CD14-positive monocyte (primary cell): ENCODE measurements around the gene ZFP1. TPM values are rescaled to one million over a fixed set of nuclear protein-coding genes. Genes with fewer than 3 reads are reported as not detected.

Experiments used
- DNase-seq, 3 donors: peaks; one replicate each; pipeline ENCODE4 v3.0.0-alpha.2; 2011 to 2022
- H2AFZ ChIP-seq: 2 replicates; pipeline ENCODE4 v1.6.0; 2012; ENCODE audit warnings: mild to moderate bottlenecking, low read depth, low read length, inconsistent platforms; ENCODE audit not compliant: insufficient read depth, poor library complexity, severe bottlenecking
- H3K27ac ChIP-seq, 2 donors: 1 replicate in 1 of 2; 2 replicates in 1 of 2; pipeline ENCODE4 v1.5.1; 2012 to 2013; ENCODE audit warnings: low read length in 2 of 2, control low read depth in 1 of 2, inconsistent platforms in 1 of 2, low read depth in 1 of 2, mild to moderate bottlenecking in 1 of 2
- H3K27me3 ChIP-seq, 2 donors: one replicate each; pipeline versions ENCODE4 v1.6.0 to v1.6.1; 2011 to 2013; ENCODE audit warnings: low read length in 2 of 2; ENCODE audit not compliant: control insufficient read depth in 2 of 2, insufficient read depth in 2 of 2
- H3K36me3 ChIP-seq, 2 donors: replicated peaks in 1 of 2; 1 replicate in 1 of 2; 2 replicates in 1 of 2; pipeline versions ENCODE4 v1.5.1 to v1.6.1; 2012 to 2013; ENCODE audit warnings: low read length in 2 of 2, control low read depth in 1 of 2, inconsistent platforms in 1 of 2, mild to moderate bottlenecking in 1 of 2; ENCODE audit not compliant: insufficient read depth in 2 of 2, control insufficient read depth in 1 of 2
- H3K4me1 ChIP-seq, 2 donors: 1 replicate in 1 of 2; 2 replicates in 1 of 2; pipeline versions ENCODE4 v1.5.1 to v1.6.1; 2012 to 2013; ENCODE audit warnings: low read length in 2 of 2, control low read depth in 1 of 2, inconsistent platforms in 1 of 2, mild to moderate bottlenecking in 1 of 2, moderate library complexity in 1 of 2; ENCODE audit not compliant: insufficient read depth in 2 of 2, control insufficient read depth in 1 of 2
- H3K4me2 ChIP-seq: replicated peaks from 2 replicates; pipeline ENCODE3; 2012; ENCODE audit warnings: low read length, moderate library complexity, mild to moderate bottlenecking; ENCODE audit not compliant: poor library complexity, severe bottlenecking; ENCODE audit errors: extremely low read depth
- H3K4me3 ChIP-seq, 3 experiments: fragments of 200-600 bp in 1 of 3; sonication (generic) in 1 of 3; replicated peaks in 1 of 3; 1 replicate in 2 of 3; 2 replicates in 1 of 3; pipeline ENCODE4 v1.5.1; 2011 to 2013; ENCODE audit warnings: low read length in 3 of 3, mild to moderate bottlenecking in 3 of 3, control low read depth in 2 of 3, low read depth in 2 of 3, inconsistent platforms in 1 of 3, moderate library complexity in 1 of 3
- H3K79me2 ChIP-seq: 2 replicates; pipeline ENCODE4 v1.6.0; 2012; ENCODE audit warnings: mild to moderate bottlenecking, control low read depth, inconsistent platforms, low read length, moderate library complexity; ENCODE audit not compliant: insufficient read depth
- H3K9ac ChIP-seq: 2 replicates; pipeline ENCODE4 v1.6.0; 2017; ENCODE audit warnings: low read length, mild to moderate bottlenecking; ENCODE audit not compliant: insufficient read depth, poor library complexity, severe bottlenecking
- H3K9me3 ChIP-seq, 2 donors: replicated peaks in 1 of 2; 1 replicate in 1 of 2; 2 replicates in 1 of 2; pipeline versions ENCODE4 v1.5.1 to v1.6.1; 2012 to 2013; ENCODE audit warnings: low read length in 2 of 2, control low read depth in 1 of 2; ENCODE audit not compliant: control insufficient read depth in 1 of 2, insufficient read depth in 1 of 2
- H4K20me1 ChIP-seq: 2 replicates; pipeline ENCODE4 v1.6.0; 2012; ENCODE audit warnings: mild to moderate bottlenecking, low read length, control low read depth, moderate library complexity; ENCODE audit not compliant: insufficient read depth
- H3K27ac Mint-ChIP-seq, 7 donors: one replicate each; pipeline ENCODE4 v1.8.0; 2020; ENCODE audit warnings: mild to moderate bottlenecking in 7 of 7, mixed read lengths in 7 of 7, moderate library complexity in 6 of 7, inconsistent platforms in 2 of 7
- H3K27me3 Mint-ChIP-seq, 3 donors: one replicate each; pipeline ENCODE4 v1.8.0; 2021 to 2022; ENCODE audit warnings: low read depth in 3 of 3, mild to moderate bottlenecking in 3 of 3, mixed read lengths in 3 of 3, moderate library complexity in 3 of 3, inconsistent platforms in 1 of 3
- H3K36me3 Mint-ChIP-seq, 2 donors: one replicate each; pipeline ENCODE4 v1.8.0; 2020; ENCODE audit warnings: mixed read lengths in 2 of 2, inconsistent platforms in 1 of 2, mild to moderate bottlenecking in 1 of 2
- H3K4me1 Mint-ChIP-seq: one replicate; pipeline ENCODE4 v1.8.0; 2020; ENCODE audit warnings: mild to moderate bottlenecking, mixed read lengths
- H3K4me3 Mint-ChIP-seq, 2 donors: one replicate each; pipeline ENCODE4 v1.8.0; 2020; ENCODE audit warnings: mild to moderate bottlenecking in 2 of 2, mixed read lengths in 2 of 2, moderate library complexity in 1 of 2
- H3K9me3 Mint-ChIP-seq, 7 donors: one replicate each; pipeline ENCODE4 v1.8.0; 2020 to 2022; ENCODE audit warnings: mixed read lengths in 7 of 7, mild to moderate bottlenecking in 6 of 7, moderate library complexity in 6 of 7, inconsistent platforms in 2 of 7
- WGBS: methylation state at CpG from one replicate; pipeline ENCODE4 v1.1.5; 2013; ENCODE audit warnings: missing lambda C conversion rate; ENCODE audit not compliant: insufficient coverage; 5-methylcytosine and 5-hydroxymethylcytosine counted together
- intact Hi-C, 2 donors: fragments of 100-400 bp; cut with micrococcal nuclease; formaldehyde crosslinking; loops; one replicate each; pipeline versions ENCODE4 v1.15.0 to v1.15.1; 2023
- polyA plus RNA-seq, 3 donors: library from polyadenylated mRNA; depleted of rRNA in 1 of 3; unstranded in 2 of 3; stranded (reverse) in 1 of 3; fragments of 300-500 nt in 2 of 3; fragments of >200 nt in 1 of 3; fragmentation: Illumina TruSeq in 2 of 3; gene quantifications; 1 replicate in 2 of 3; 2 replicates in 1 of 3; pipeline ENCODE4 v1.2.3, GENCODE V29; 2012 to 2021
- TF ChIP-seq, protein P1 (sequence below): fragments of 200-600 bp; IDR thresholded peaks from one replicate; pipeline ENCODE4 v1.8.0; 2022; ENCODE audit warnings: antibody characterized with exemption, mild to moderate bottlenecking

The ZFP1 gene
- polyA plus RNA-seq, 3 donors: 1.8 to 4.0 (median 3.4) TPM

DNA sequence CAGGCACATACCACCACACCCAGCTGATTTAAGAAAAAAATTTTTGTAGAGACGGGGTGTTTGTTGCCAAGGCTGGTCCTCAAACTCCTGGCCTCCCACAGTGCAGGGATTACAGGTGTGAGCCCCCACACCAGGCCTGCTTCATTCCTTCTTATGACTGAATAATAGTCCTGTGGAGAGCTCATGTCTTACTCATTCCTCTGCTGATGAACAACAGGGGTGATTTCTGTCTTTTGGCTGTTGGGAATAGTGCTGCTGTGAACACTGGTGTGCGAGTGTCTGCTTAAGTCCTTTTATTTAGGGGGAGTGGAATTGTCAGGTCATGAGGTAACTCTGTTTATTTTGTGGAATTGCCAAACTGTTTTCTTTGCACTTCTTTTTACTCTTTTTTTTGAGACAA lies 67.8 kb downstream of the ZFP1 start:
- Histone ChIP-seq H3K79me2 (no peaks in the 10 kb centered on the region), H3K36me3 (no peaks in the 10 kb centered on the region), H3K9ac (no peak overlapping the region), H3K27me3 (peaks cover 0 to 7% of the 10 kb centered on the region in 2 donors), H3K4me3 (no peak overlapping the region), H3K9me3 (no peaks in the 10 kb centered on the region), H3K27ac (no peak overlapping the region), H2AFZ (no peak overlapping the region), H3K4me1 (no peaks in the 10 kb centered on the region), H4K20me1 (no peaks in the 10 kb centered on the region), H3K4me2 (no peak overlapping the region)
- Mint-ChIP-seq H3K4me3 (no peak overlapping the region), H3K9me3 (peaks cover 0 to 7% (median 0%) of the 10 kb centered on the region in 7 donors), H3K36me3 (no peaks in the 10 kb centered on the region), H3K27me3 (peaks cover 29 to 58% (median 39%) of the 10 kb centered on the region in 3 donors), H3K4me1 (peaks cover 4% of the 10 kb centered on the region), H3K27ac (no peak overlapping the region)
- TF ChIP-seq, protein P1, sequence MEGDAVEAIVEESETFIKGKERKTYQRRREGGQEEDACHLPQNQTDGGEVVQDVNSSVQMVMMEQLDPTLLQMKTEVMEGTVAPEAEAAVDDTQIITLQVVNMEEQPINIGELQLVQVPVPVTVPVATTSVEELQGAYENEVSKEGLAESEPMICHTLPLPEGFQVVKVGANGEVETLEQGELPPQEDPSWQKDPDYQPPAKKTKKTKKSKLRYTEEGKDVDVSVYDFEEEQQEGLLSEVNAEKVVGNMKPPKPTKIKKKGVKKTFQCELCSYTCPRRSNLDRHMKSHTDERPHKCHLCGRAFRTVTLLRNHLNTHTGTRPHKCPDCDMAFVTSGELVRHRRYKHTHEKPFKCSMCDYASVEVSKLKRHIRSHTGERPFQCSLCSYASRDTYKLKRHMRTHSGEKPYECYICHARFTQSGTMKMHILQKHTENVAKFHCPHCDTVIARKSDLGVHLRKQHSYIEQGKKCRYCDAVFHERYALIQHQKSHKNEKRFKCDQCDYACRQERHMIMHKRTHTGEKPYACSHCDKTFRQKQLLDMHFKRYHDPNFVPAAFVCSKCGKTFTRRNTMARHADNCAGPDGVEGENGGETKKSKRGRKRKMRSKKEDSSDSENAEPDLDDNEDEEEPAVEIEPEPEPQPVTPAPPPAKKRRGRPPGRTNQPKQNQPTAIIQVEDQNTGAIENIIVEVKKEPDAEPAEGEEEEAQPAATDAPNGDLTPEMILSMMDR: no peak
- intact Hi-C loops: no loop called here
- no peak for DNase-seq
- WGBS: no CpG with 5 or more reads among the region's 2 CpGs

DNA sequence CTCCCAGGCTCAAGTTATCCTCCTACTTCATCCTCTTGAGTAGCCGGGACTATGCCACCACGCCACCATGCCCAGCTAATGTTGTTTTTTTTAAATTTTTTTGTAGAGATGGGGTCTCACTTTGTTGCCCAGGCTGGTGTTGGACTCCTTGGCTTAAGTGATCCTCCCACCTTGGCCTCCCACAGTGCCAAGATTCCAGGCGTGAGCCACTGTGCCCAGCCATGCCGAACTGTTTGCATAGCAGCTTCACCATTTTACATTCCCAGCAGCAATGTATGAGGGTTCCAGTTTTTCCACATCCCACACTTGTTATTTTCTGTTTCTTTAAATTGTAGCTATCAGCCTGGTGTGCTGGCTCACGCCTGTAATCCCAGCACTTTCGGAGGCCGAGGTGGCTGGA lies 68.3 kb downstream of the ZFP1 start:
- Histone ChIP-seq H3K9ac (no peak overlapping the region), H3K27ac (no peak overlapping the region), H3K4me3 (no peak overlapping the region), H3K4me2 (no peak overlapping the region), H3K79me2 (no peaks in the 10 kb centered on the region), H3K27me3 (peaks cover 0 to 10% of the 10 kb centered on the region in 2 donors), H2AFZ (no peak overlapping the region), H3K4me1 (no peaks in the 10 kb centered on the region), H3K36me3 (no peaks in the 10 kb centered on the region), H4K20me1 (no peaks in the 10 kb centered on the region), H3K9me3 (no peaks in the 10 kb centered on the region)
- Mint-ChIP-seq H3K27ac (no peak overlapping the region), H3K4me1 (peaks cover 4% of the 10 kb centered on the region), H3K9me3 (peaks cover 0 to 7% (median 0%) of the 10 kb centered on the region in 7 donors), H3K27me3 (peaks cover 29 to 59% (median 36%) of the 10 kb centered on the region in 3 donors), H3K4me3 (no peak overlapping the region), H3K36me3 (no peaks in the 10 kb centered on the region)
- intact Hi-C loops: no loop called here
- DNase-seq: no peak
- 94% methylated on average over 2 of the region's 7 CpGs for WGBS
- TF ChIP-seq, protein P1: no peak
